ENCODE results near the gene PEX3.
"Not testable (repeated sequence)": the region's sequence is repeated elsewhere in the genome, so short reads cannot be mapped to it uniquely, and the experiment has no call there.

The PEX3 gene

GRCh38 chr6:143449082-143449713 is 1.4 kb upstream of the PEX3 start:
- DNase-seq, result no peak

GRCh38 chr6:143449714-143450452 is 722 bp upstream of the PEX3 start:
- DNase-seq, result no peak

GRCh38 chr6:143451531-143451930 is 926 bp downstream of the PEX3 start:
- DNase-seq, result no peak

- DNase-seq, result no peak
These were observed 7.2 kb downstream of the PEX3 start for GRCh38 chr6:143457563-143458359.

GRCh38 chr6:143465546-143465945 is 14.9 kb downstream of the PEX3 start:
- no peak for DNase-seq

GRCh38 chr6:143468026-143468425 is 17.4 kb downstream of the PEX3 start:
- DNase-seq, result no peak

- DNase-seq, result not testable (repeated sequence)
These were observed 18.2 kb downstream of the PEX3 start for GRCh38 chr6:143468823-143469222.

- DNase-seq, result no peak
These were observed 21.2 kb downstream of the PEX3 start for GRCh38 chr6:143471822-143472221.

- no peak for DNase-seq
These were observed 25.9 kb downstream of the PEX3 start for GRCh38 chr6:143476545-143476944.

- no peak for DNase-seq
These were observed 28.0 kb downstream of the PEX3 start for GRCh38 chr6:143478479-143479062.

GRCh38 chr6:143482593-143482992 is 32.0 kb downstream of the PEX3 start:
- DNase-seq, result no peak

- DNase-seq, result no peak
These were observed 35.4 kb downstream of the PEX3 start for GRCh38 chr6:143485967-143486366.

- DNase-seq, result no peak
These were observed 36.1 kb downstream of the PEX3 start for GRCh38 chr6:143486752-143487151.

GRCh38 chr6:143490244-143490643 is 39.6 kb downstream of the PEX3 start:
- DNase-seq, result no peak

GRCh38 chr6:143490775-143491174 is 40.2 kb downstream of the PEX3 start:
- no peak for DNase-seq

- DNase-seq, result no peak
These were observed 46.4 kb downstream of the PEX3 start for GRCh38 chr6:143496974-143497373.

- no peak for DNase-seq
These were observed 47.8 kb downstream of the PEX3 start for GRCh38 chr6:143498428-143498827.

- DNase-seq, result no peak
These were observed 51.2 kb downstream of the PEX3 start for GRCh38 chr6:143501851-143502250.

GRCh38 chr6:143504369-143504768 is 53.8 kb downstream of the PEX3 start:
- DNase-seq, result no peak

- no peak for DNase-seq
These were observed 54.5 kb downstream of the PEX3 start for GRCh38 chr6:143505111-143505510.

GRCh38 chr6:143505537-143505936 is 54.9 kb downstream of the PEX3 start:
- DNase-seq, result no peak

GRCh38 chr6:143506199-143506598 is 55.6 kb downstream of the PEX3 start:
- DNase-seq, result no peak

GRCh38 chr6:143506620-143507019 is 56.0 kb downstream of the PEX3 start:
- no peak for DNase-seq
